Erythroblast (primary cell): ENCODE measurements around the gene B3GNT7.

Source experiments
- GATA1 ChIP-seq: IDR thresholded peaks from 2 replicates; pipeline ENCODE4 v1.6.1; 2011; ENCODE audit warnings: low read depth, mild to moderate bottlenecking, control low read depth, low read length, moderate library complexity
- POLR2A ChIP-seq: IDR thresholded peaks from 2 replicates; pipeline ENCODE4 v1.6.1; 2011; ENCODE audit warnings: mild to moderate bottlenecking, low read length

GRCh38 chr2:231360881-231361371, 34.6 kb upstream of the B3GNT7 start:
- TF ChIP-seq POLR2A, result no peak
- TF ChIP-seq GATA1, result no peak
